GM23338 (cell line): ENCODE measurements around the gene CCDC120. TPM values are rescaled to one million over a fixed set of nuclear protein-coding genes. Genes with fewer than 3 reads are reported as not detected.

Experiments
- ATAC-seq: fragments of 200-7000 bp; cut with Tn5 transposase; 3 replicates; pipeline ENCODE4 v1.9.1; 2020
- DNase-seq: peaks from one replicate; pipeline ENCODE4 v3.0.0-alpha.2; 2015; ENCODE audit warnings: low spot score
- H2AFZ ChIP-seq: fragments of 200-600 bp; sonication (generic); 2 replicates; pipeline ENCODE4 v1.8.0; 2016; ENCODE audit warnings: antibody characterized with exemption, mild to moderate bottlenecking, moderate library complexity
- H3F3A ChIP-seq: fragments of 200-600 bp; sonication (generic); replicated peaks from 2 replicates; pipeline ENCODE4 v1.8.0; 2017; ENCODE audit warnings: antibody characterized with exemption, mixed run types, low read depth
- H3K27ac ChIP-seq: fragments of 200-600 bp; sonication (generic); 2 replicates; pipeline ENCODE4 v1.6.1; 2016; ENCODE audit warnings: low read depth
- H3K27me3 ChIP-seq: fragments of 200-600 bp; sonication (generic); 2 replicates; pipeline ENCODE4 v1.8.0; 2016; ENCODE audit warnings: mild to moderate bottlenecking, mixed run types, moderate library complexity; ENCODE audit not compliant: insufficient read depth
- H3K36me3 ChIP-seq: fragments of 200-600 bp; sonication (generic); 2 replicates; pipeline ENCODE4 v1.8.0; 2016; ENCODE audit warnings: mild to moderate bottlenecking; ENCODE audit not compliant: insufficient read depth
- H3K4me1 ChIP-seq: fragments of 200-600 bp; sonication (generic); 2 replicates; pipeline ENCODE4 v1.8.0; 2016; ENCODE audit warnings: mild to moderate bottlenecking, moderate library complexity; ENCODE audit not compliant: insufficient read depth
- H3K4me2 ChIP-seq: fragments of 200-600 bp; sonication (generic); 2 replicates; pipeline ENCODE4 v1.7.1; 2017; ENCODE audit warnings: mixed run types
- H3K4me3 ChIP-seq: fragments of 200-600 bp; sonication (generic); 2 replicates; pipeline ENCODE4 v1.6.1; 2016; ENCODE audit warnings: mixed run types
- H3K79me2 ChIP-seq: fragments of 200-600 bp; sonication (generic); replicated peaks from 2 replicates; pipeline ENCODE4 v1.8.0; 2017; ENCODE audit warnings: mild to moderate bottlenecking; ENCODE audit not compliant: insufficient read depth
- H3K9me2 ChIP-seq: fragments of 200-600 bp; sonication (generic); 2 replicates; pipeline ENCODE4 v1.8.0; 2017; ENCODE audit not compliant: insufficient read depth
- H4K20me1 ChIP-seq: fragments of 200-600 bp; sonication (generic); replicated peaks from 2 replicates; pipeline ENCODE4 v1.8.0; 2017; ENCODE audit warnings: mild to moderate bottlenecking; ENCODE audit not compliant: insufficient read depth
- H3K27ac Mint-ChIP-seq: 2 replicates; pipeline ENCODE4 v1.8.0; 2020; ENCODE audit warnings: inconsistent platforms, mild to moderate bottlenecking, moderate library complexity, mixed read lengths
- H3K27me3 Mint-ChIP-seq: 3 replicates; pipeline ENCODE4 v1.8.0; 2022; ENCODE audit warnings: low read depth, mild to moderate bottlenecking, moderate library complexity, mixed read lengths, inconsistent platforms; ENCODE audit not compliant: insufficient read depth, poor library complexity
- H3K36me3 Mint-ChIP-seq: 3 replicates; pipeline ENCODE4 v1.8.0; 2021; ENCODE audit warnings: low read depth, mild to moderate bottlenecking, inconsistent platforms, moderate library complexity, mixed read lengths
- H3K4me1 Mint-ChIP-seq: 3 replicates; pipeline ENCODE4 v1.8.0; 2020; ENCODE audit warnings: mild to moderate bottlenecking, inconsistent platforms, mixed read lengths
- H3K4me3 Mint-ChIP-seq: 3 replicates; pipeline ENCODE4 v1.8.0; 2021; ENCODE audit warnings: moderate library complexity, mild to moderate bottlenecking, inconsistent platforms, mixed read lengths
- H3K9me3 Mint-ChIP-seq: 3 replicates; pipeline ENCODE4 v1.8.0; 2020; ENCODE audit warnings: moderate library complexity, mild to moderate bottlenecking, inconsistent platforms, mixed read lengths
- CREB1 ChIP-seq: fragments of 250-450 bp; sonication (Bioruptor Pico); IDR thresholded peaks from 2 replicates; pipeline ENCODE4 v1.5.0; 2020; ENCODE audit warnings: low read depth, mild to moderate bottlenecking, moderate library complexity
- EZH2 ChIP-seq: fragments of 200-600 bp; sonication (generic); IDR thresholded peaks from one replicate; pipeline ENCODE4 v1.8.0; 2017; ENCODE audit warnings: antibody characterized with exemption, mild to moderate bottlenecking, low read depth; ENCODE audit not compliant: unreplicated experiment
- EZH2phosphoT487 ChIP-seq: fragments of 200-600 bp; sonication (generic); IDR thresholded peaks from one replicate; pipeline ENCODE4 v1.8.1; 2018; ENCODE audit warnings: antibody characterized with exemption; ENCODE audit not compliant: unreplicated experiment
- JUNB ChIP-seq: IDR thresholded peaks from one replicate; pipeline ENCODE4 v1.6.1; 2016; ENCODE audit warnings: antibody characterized with exemption; ENCODE audit not compliant: unreplicated experiment
- NANOG ChIP-seq: IDR thresholded peaks from 2 replicates; pipeline ENCODE4 v1.6.1; 2016; ENCODE audit warnings: antibody characterized with exemption, borderline replicate concordance
- POLR2AphosphoS5 ChIP-seq: IDR thresholded peaks from 2 replicates; pipeline ENCODE4 v1.6.1; 2016; ENCODE audit warnings: antibody characterized with exemption, low read depth
- STAT1 ChIP-seq: IDR thresholded peaks from one replicate; pipeline ENCODE4 v1.6.1; 2016; ENCODE audit warnings: antibody characterized with exemption; ENCODE audit not compliant: unreplicated experiment
- ZNF114 ChIP-seq: fragments of 250-450 bp; sonication (Bioruptor Pico); IDR thresholded peaks from 2 replicates; pipeline ENCODE4 v1.5.0; 2020; ENCODE audit warnings: mild to moderate bottlenecking, moderate library complexity
- ZNF331 ChIP-seq: fragments of 250-450 bp; sonication (Bioruptor Pico); IDR thresholded peaks from 2 replicates; pipeline ENCODE4 v1.5.0; 2020; ENCODE audit warnings: low read depth, mild to moderate bottlenecking, moderate library complexity
- polyA plus RNA-seq: library from polyadenylated mRNA; unstranded; fragments of >200 nt; fragmentation: Nextera tagmentation; extraction: Ambion mirVana; gene quantifications from 2 replicates; pipeline ENCODE4 v1.2.1, GENCODE V29; 2016
- total RNA-seq: library from RNA; depleted of rRNA; stranded (reverse); fragments of >200 nt; shearing (Covaris generic); gene quantifications from 2 replicates; pipeline ENCODE4 v1.2.3, GENCODE V29; 2014
- TF ChIP-seq, protein P1 (sequence below): IDR thresholded peaks from one replicate; pipeline ENCODE4 v1.6.1; 2018; ENCODE audit warnings: antibody characterized with exemption; ENCODE audit not compliant: unreplicated experiment
- TF ChIP-seq, protein P2 (sequence below): IDR thresholded peaks from 2 replicates; pipeline ENCODE4 v1.6.1; 2016; ENCODE audit warnings: antibody characterized with exemption
- TF ChIP-seq, protein P3 (sequence below), 2 experiments: fragments of 200-600 bp in 1 of 2; sonication (generic) in 1 of 2; conservative IDR thresholded peaks; 2 replicates each; pipeline versions ENCODE4 v1.5.1 to v1.6.1; 2016 to 2017; ENCODE audit warnings: antibody characterized with exemption in 2 of 2, low read depth in 2 of 2, mild to moderate bottlenecking in 2 of 2, moderate library complexity in 1 of 2
- TF ChIP-seq, protein P4 (sequence below): fragments of 250-450 bp; sonication (Bioruptor Pico); IDR thresholded peaks from 2 replicates; pipeline ENCODE4 v1.5.0; 2020; ENCODE audit warnings: mild to moderate bottlenecking, moderate library complexity

The CCDC120 gene
- total and polyA plus RNA-seq, 2 experiments from 2014 or later = 3.3 to 9.9 TPM

DNA sequence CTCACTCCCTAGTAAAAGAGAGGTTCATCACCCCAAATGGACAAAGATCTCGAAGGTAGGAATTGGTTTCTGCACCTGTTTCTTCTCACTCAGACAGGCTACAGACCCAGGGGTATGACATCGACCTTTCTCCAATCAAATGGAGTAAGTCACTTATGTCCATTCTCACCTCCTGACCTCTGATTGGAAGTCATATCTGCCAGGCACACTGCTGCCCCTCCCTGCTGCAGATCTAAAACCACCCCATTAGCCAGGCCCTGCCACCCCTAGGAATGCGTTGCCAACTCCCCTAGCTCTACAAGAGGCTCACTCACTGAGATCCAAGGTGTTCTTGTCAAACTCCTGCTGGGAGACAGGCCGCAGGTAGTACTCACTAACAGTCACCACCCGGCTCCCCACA is 57.9 kb downstream of the CCDC120 start:
- Mint-ChIP-seq H3K9me3 (no peaks in the 10 kb centered on the region), H3K27ac (no peak overlapping the region), H3K4me1 (no peaks in the 10 kb centered on the region), H3K27me3 (peaks cover 1% of the 10 kb centered on the region), H3K4me3 (no peak overlapping the region; the same call in 2 of the 3 replicates), H3K36me3 (peaks cover 41% of the 10 kb centered on the region)
- DNase-seq (no peak), ATAC-seq (no peak)
- Histone ChIP-seq H3K27me3 (no peaks in the 10 kb centered on the region), H3K9me2 (no peaks in the 10 kb centered on the region), H3K4me2 (no peak overlapping the region), H3F3A (no peaks in the 10 kb centered on the region), H3K4me3 (no peak overlapping the region), H3K79me2 (no peaks in the 10 kb centered on the region), H3K4me1 (no peaks in the 10 kb centered on the region), H2AFZ (no peak overlapping the region), H3K27ac (no peak overlapping the region), H3K36me3 (no peaks in the 10 kb centered on the region), H4K20me1 (no peaks in the 10 kb centered on the region)
- TF ChIP-seq, protein P1, sequence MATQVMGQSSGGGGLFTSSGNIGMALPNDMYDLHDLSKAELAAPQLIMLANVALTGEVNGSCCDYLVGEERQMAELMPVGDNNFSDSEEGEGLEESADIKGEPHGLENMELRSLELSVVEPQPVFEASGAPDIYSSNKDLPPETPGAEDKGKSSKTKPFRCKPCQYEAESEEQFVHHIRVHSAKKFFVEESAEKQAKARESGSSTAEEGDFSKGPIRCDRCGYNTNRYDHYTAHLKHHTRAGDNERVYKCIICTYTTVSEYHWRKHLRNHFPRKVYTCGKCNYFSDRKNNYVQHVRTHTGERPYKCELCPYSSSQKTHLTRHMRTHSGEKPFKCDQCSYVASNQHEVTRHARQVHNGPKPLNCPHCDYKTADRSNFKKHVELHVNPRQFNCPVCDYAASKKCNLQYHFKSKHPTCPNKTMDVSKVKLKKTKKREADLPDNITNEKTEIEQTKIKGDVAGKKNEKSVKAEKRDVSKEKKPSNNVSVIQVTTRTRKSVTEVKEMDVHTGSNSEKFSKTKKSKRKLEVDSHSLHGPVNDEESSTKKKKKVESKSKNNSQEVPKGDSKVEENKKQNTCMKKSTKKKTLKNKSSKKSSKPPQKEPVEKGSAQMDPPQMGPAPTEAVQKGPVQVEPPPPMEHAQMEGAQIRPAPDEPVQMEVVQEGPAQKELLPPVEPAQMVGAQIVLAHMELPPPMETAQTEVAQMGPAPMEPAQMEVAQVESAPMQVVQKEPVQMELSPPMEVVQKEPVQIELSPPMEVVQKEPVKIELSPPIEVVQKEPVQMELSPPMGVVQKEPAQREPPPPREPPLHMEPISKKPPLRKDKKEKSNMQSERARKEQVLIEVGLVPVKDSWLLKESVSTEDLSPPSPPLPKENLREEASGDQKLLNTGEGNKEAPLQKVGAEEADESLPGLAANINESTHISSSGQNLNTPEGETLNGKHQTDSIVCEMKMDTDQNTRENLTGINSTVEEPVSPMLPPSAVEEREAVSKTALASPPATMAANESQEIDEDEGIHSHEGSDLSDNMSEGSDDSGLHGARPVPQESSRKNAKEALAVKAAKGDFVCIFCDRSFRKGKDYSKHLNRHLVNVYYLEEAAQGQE = no peak
- no peak for TF ChIP-seq ZNF114 (CRISPR knock-in tag)
- TF ChIP-seq, protein P2, sequence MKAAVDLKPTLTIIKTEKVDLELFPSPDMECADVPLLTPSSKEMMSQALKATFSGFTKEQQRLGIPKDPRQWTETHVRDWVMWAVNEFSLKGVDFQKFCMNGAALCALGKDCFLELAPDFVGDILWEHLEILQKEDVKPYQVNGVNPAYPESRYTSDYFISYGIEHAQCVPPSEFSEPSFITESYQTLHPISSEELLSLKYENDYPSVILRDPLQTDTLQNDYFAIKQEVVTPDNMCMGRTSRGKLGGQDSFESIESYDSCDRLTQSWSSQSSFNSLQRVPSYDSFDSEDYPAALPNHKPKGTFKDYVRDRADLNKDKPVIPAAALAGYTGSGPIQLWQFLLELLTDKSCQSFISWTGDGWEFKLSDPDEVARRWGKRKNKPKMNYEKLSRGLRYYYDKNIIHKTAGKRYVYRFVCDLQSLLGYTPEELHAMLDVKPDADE = no peak
- no peak for TF ChIP-seq STAT1
- no peak for TF ChIP-seq EZH2
- TF ChIP-seq, protein P3, sequence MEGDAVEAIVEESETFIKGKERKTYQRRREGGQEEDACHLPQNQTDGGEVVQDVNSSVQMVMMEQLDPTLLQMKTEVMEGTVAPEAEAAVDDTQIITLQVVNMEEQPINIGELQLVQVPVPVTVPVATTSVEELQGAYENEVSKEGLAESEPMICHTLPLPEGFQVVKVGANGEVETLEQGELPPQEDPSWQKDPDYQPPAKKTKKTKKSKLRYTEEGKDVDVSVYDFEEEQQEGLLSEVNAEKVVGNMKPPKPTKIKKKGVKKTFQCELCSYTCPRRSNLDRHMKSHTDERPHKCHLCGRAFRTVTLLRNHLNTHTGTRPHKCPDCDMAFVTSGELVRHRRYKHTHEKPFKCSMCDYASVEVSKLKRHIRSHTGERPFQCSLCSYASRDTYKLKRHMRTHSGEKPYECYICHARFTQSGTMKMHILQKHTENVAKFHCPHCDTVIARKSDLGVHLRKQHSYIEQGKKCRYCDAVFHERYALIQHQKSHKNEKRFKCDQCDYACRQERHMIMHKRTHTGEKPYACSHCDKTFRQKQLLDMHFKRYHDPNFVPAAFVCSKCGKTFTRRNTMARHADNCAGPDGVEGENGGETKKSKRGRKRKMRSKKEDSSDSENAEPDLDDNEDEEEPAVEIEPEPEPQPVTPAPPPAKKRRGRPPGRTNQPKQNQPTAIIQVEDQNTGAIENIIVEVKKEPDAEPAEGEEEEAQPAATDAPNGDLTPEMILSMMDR (conservative IDR thresholded peaks at IDR 0.05; ENCODE audit: low read depth in 2 of 2) = no peak
- no peak for TF ChIP-seq ZNF331 (CRISPR knock-in tag)
- no peak for TF ChIP-seq POLR2AphosphoS5
- TF ChIP-seq, protein P4, sequence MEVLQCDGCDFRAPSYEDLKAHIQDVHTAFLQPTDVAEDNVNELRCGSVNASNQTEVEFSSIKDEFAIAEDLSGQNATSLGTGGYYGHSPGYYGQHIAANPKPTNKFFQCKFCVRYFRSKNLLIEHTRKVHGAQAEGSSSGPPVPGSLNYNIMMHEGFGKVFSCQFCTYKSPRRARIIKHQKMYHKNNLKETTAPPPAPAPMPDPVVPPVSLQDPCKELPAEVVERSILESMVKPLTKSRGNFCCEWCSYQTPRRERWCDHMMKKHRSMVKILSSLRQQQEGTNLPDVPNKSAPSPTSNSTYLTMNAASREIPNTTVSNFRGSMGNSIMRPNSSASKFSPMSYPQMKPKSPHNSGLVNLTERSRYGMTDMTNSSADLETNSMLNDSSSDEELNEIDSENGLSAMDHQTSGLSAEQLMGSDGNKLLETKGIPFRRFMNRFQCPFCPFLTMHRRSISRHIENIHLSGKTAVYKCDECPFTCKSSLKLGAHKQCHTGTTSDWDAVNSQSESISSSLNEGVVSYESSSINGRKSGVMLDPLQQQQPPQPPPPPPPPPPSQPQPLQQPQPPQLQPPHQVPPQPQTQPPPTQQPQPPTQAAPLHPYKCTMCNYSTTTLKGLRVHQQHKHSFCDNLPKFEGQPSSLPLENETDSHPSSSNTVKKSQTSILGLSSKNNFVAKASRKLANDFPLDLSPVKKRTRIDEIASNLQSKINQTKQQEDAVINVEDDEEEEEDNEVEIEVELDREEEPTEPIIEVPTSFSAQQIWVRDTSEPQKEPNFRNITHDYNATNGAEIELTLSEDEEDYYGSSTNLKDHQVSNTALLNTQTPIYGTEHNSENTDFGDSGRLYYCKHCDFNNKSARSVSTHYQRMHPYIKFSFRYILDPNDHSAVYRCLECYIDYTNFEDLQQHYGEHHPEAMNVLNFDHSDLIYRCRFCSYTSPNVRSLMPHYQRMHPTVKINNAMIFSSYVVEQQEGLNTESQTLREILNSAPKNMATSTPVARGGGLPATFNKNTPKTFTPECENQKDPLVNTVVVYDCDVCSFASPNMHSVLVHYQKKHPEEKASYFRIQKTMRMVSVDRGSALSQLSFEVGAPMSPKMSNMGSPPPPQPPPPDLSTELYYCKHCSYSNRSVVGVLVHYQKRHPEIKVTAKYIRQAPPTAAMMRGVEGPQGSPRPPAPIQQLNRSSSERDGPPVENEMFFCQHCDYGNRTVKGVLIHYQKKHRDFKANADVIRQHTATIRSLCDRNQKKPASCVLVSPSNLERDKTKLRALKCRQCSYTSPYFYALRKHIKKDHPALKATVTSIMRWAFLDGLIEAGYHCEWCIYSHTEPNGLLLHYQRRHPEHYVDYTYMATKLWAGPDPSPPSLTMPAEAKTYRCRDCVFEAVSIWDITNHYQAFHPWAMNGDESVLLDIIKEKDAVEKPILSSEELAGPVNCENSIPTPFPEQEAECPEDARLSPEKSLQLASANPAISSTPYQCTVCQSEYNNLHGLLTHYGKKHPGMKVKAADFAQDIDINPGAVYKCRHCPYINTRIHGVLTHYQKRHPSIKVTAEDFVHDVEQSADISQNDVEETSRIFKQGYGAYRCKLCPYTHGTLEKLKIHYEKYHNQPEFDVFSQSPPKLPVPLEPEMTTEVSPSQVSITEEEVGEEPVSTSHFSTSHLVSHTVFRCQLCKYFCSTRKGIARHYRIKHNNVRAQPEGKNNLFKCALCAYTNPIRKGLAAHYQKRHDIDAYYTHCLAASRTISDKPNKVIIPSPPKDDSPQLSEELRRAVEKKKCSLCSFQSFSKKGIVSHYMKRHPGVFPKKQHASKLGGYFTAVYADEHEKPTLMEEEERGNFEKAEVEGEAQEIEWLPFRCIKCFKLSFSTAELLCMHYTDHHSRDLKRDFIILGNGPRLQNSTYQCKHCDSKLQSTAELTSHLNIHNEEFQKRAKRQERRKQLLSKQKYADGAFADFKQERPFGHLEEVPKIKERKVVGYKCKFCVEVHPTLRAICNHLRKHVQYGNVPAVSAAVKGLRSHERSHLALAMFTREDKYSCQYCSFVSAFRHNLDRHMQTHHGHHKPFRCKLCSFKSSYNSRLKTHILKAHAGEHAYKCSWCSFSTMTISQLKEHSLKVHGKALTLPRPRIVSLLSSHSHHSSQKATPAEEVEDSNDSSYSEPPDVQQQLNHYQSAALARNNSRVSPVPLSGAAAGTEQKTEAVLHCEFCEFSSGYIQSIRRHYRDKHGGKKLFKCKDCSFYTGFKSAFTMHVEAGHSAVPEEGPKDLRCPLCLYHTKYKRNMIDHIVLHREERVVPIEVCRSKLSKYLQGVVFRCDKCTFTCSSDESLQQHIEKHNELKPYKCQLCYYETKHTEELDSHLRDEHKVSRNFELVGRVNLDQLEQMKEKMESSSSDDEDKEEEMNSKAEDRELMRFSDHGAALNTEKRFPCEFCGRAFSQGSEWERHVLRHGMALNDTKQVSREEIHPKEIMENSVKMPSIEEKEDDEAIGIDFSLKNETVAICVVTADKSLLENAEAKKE (CRISPR knock-in tag) = no peak
- no peak for TF ChIP-seq NANOG
- no peak for TF ChIP-seq CREB1
- no peak for TF ChIP-seq JUNB
- TF ChIP-seq EZH2phosphoT487 = no peak
